Mucosa of gallbladder (tissue), 1 donor: Measurements from ENCODE around the gene PTGES3L. TPM values are rescaled to one million over a fixed set of nuclear protein-coding genes. Genes with fewer than 3 reads are reported as not detected.
"Not testable (repeated sequence)": the region's sequence is repeated elsewhere in the genome, so short reads cannot be mapped to it uniquely, and the experiment has no call there.

Source experiments
- DNase-seq: peaks from one replicate; pipeline ENCODE4 v3.0.0-alpha.2; 2020; ENCODE audit warnings: low spot score
- total RNA-seq: library from RNA; stranded (reverse); gene quantifications from one replicate; pipeline ENCODE4 v1.2.1, GENCODE V29; 2021
- donor health status: DM: no; HTN: no; CAD: no.

PTGES3L gene
- total RNA-seq, 1 donor from 2014 or later = 4.7 TPM

DNA sequence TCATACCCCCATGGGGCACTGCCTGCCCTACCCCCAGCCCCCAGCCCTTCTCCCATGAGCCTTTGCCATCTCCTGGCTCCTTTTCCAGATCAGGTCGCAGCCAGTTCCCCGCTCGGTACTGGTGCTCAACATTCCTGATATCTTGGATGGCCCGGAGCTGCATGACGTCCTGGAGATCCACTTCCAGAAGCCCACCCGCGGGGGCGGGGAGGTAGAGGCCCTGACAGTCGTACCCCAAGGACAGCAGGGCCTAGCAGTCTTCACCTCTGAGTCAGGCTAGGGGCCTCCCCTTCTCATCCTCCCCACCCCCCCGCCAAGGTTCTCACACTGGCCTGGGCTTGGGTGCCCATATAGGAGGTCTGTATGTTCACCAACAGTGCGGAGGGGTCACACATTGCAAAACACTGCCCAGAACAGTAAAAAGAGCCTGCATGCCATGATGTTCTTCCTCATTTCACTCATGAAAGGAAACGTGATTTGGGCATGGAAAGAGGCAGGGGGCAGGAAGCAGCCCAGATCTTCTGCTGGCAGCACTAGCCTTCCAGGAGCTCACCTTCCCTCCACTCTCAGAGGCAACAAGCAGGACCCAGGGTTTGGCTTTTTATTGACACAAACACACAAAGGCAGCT is 34.3 kb upstream of the PTGES3L start:
- DNase-seq = no peak

DNA sequence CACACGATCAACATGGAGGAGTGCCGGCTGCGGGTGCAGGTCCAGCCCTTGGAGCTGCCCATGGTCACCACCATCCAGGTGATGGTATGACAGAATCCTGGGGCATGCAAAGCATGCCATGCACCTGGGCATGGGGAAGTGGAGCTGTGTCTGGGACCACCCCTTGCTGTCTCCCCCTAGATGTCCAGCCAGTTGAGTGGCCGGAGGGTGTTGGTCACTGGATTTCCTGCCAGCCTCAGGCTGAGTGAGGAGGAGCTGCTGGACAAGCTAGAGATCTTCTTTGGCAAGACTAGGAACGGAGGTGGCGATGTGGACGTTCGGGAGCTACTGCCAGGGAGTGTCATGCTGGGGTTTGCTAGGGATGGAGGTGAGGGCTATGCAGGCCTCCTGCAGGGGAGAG is 33.4 kb upstream of the PTGES3L start:
- no peak for DNase-seq

DNA sequence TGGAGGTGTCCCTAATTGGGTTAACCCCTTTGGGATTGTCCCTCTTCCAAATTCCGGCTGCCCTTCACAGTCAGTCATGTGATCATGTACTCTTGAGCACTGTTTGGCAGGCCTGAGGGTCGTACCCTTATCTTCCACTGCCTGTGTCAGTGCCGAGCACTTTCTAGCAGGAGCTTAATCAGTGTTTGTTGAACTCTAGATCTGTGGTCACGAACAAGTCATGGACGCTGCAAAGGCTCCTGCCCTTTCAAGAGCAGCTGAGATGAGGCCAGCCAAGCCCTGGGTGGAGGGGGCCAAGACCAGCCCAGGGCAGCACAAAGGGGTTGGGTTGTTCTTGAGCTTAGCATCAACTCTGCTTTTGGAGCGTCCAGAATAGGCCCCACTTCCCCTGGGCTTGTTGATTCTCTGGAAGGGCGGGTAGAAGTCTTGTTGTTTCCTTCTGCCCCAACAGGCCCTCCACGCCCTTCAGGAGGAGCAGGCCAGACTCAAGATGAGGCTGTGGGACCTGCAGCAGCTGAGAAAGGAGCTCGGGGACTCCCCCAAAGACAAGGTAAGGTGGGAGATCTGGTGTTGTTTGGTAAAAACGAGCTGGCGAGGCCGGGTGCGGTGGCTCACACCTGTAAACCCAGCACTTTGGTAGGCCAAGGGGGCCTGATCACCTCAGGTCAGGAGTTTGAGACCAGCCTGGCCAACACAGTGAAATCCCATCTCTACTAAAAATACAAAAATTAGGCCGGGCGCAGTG is 32.0 kb upstream of the PTGES3L start:
- no peak for DNase-seq

DNA sequence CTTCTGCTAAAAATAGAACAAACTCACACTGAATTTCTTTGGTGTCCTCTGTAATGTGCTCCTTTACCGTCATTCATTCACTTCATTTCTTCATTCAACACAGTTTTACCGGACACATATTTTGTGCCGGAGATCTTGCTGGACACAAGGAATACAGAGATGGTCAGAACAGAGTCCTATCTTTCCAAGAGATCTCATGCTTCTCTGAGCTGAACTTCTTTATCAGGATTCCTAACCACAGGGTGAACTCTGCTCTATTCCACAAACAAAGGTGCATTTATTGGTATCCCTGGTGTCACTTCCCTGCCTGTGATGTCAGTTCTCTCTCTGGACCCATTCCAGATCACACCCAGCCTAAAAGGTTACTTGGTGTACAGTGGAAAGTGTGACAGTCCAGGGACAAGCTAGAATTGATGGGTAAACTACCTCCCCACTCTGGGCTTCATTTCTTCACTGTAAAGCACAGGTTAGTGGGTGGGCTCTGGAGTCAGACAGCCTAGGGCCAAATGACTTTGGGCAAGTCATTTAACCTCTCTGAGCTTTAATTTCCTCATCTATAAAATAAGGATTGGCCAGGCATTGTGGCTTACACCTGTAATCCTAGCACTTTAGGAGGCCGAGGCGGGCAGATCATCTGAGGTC is 30.9 kb upstream of the PTGES3L start:
- peak; percentile 77 for DNase-seq

DNA sequence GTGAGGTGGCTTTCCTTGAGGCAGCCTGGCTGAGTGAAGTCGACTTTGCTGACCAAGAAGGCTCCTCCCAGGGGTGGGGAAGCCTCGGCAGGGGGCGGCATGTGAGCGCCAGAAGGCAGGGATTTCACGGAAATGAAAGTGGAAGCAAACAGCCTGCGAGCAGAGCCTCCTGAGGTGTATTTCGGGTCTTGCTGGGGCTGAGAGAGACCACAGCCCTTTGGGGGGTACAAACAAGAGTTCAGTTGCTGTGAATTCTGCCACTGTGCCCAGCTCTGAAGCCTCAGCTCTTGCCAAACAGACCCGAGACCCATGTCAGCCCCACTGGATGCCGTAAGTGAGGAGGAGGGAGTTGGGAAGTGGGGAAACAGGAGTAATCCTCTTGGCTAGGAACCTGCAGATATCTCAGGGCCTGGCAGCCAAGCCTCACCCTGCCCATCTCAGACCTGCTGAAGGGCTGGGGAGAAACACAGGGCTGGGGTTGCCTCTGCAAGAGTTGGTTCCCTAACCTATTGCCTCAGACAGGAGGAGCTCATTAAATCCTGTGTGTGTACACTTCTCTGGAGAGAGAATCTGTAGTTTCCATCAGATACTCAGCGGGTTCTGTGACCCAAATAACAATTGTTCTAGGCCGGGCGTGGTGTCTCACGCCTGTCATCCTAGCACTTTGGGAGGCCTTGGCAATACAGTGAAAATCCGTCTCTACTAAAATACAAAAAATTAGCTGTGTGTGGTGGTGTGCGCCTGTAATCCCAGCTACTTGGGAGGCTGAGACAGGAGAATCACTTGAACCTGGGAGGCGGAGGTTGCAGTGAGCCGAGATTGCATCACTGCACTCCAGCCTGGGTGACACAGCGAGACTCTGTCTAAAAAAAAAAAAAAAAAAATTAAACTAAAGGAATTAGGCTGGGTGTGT is 27.0 kb upstream of the PTGES3L start, which contains the start of gene IFI35:
IFI35 (plus strand) TSS at position 146 of the 913 bp plus-strand sequence; CDS start at position 310, 164 bp downstream.
- DNase-seq = peak; percentile 88

DNA sequence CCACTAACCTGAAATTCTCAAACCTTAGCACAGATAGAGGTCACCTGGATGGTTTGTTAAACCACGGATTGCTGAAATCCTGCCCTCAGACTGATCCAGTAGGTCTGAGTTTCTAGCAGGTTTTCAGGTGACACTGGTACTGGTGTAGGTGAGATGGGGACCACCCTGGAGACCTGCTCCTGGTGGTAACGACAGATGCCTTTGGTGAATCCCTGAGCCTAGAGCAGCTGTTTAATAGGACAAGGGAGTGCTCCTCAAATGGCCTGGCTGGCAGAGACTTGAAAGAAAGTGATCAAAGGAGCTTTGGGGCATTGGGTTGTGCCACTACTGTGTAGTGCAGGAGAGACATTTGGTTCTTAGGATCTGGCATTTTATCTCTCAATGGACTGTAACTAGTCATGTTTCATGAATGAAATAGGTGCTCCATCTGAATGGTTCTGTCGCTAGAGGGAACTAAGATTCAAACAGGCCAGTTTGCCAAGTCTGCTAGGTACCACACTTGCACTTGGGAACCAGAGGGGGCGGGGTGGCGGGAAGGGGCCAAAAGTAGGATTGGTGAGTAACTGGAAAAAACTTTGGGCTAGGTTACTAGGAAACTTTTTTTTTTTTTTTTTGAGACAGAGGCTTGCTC is 23.8 kb upstream of the PTGES3L start:
- DNase-seq = no peak

DNA sequence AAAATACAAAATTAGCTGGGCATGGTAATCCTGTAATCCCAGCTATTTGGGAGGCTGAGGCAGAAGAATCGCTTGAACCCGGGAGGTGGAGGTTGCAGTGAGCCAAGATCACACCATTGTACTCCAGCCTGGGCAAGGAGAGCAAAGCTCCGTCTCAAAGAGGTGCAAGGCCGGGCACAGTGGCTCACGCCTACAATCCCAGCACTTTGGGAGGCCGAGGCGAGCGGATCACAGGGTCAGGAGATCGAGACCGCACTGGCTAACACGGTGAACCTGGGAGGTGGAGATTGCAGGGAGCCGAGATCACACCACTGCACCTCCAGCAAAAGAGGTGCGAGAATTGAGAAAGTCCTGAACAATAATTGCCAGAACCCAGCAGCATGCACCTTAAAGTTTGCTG is 21.0 kb upstream of the PTGES3L start:
- DNase-seq = not testable (repeated sequence)

DNA sequence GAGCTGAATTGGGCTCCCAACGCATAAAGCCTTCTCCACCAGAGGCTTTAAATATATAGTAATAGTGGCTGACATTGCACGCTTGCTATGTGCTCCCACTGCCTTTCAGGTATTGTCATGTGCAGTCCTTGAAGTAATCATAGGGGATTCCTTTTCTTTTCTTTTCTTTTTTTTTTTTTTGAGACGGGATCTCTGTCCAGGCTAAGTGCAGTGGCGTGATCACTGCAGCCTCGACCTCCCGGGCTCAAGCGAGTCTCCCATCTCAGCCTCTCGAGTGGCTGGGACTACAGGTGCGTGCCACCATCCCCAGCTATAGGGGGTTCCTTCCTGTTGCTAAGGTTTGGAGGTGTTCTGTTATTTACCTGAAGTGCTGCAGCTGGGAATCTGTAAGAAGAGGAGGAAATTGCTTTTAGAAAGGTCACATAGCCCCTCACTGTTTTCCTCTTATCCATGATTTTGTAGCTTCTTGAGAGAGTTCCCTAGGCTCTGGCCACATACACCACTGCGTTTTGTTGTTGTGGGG is 19.2 kb upstream of the PTGES3L start:
- no peak for DNase-seq

DNA sequence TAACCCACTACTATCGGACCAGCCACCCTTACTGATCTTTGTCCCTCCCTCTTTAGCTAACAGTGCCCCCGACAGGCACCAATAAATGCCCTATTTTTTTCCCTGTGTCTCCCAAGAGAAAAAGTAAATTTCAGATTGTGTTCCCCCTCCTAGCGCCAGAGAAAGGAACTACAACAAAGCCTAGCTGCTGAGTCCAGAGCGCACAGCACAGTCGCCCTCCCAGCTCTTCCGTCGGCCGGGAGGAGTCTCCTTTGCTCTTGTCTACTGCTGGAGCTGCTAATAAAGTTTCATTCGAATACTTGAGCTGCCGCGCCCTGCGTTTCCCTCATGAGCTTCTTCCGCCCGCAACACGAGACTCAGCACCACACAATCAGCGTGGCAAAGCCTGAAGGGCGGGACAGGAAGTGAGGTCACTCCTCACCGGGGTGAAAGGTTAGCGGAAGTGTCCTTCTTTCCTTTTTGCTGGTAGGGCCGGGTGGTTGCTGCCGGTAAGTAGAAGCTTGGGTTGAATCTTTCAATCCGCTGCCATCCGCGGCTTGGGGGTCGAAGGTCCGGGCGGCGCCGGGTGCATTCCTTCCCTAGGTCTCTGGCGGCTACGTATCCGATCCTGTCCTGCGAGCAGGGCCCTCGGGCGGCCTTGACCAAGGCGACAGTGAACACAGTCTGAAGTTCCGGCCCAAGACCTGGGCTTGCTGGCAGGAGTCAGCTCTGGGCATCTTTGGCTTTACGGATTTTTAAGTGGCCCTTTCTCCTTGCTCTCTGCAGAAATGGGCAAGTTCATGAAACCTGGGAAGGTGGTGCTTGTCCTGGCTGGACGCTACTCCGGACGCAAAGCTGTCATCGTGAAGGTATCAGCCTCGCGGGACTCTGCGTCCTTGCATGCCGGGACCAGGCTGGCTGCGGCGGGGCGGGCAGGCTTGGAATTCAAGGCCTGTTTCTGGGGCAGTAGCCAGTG is 18.4 kb upstream of the PTGES3L start, which contains the start of gene RPL27:
RPL27 (plus strand) TSS at position 436 of the 955 bp plus-strand sequence; CDS start at position 768, 332 bp downstream.
- peak; percentile 99 for DNase-seq

DNA sequence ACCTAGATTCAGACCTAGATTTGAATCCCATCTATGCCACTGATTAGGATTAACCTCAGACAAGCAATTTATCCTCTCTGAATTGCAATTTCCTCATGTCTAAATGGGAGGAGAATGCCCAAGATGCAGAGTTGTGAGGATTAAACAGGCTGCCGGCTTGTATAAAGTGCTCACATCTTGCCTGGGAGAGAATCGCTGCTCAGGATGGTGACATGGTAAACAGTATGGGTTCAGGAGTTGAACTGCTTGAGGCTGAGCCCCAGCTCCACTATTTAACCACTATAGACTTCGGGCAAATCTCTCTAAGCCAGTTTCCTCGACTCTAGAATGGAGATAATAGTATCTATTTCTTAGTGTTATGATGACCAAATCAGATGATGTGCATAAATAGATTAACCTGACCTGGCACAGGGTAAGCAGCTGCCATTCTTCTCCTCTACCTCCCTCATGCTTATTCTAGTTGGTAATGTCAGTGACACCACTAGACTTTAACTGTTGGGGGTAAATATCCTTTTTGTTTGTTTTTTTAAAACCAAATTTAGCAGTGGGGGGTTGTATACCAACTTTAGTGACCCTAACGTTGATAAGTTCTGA is 17.6 kb upstream of the PTGES3L start:
- no peak for DNase-seq

DNA sequence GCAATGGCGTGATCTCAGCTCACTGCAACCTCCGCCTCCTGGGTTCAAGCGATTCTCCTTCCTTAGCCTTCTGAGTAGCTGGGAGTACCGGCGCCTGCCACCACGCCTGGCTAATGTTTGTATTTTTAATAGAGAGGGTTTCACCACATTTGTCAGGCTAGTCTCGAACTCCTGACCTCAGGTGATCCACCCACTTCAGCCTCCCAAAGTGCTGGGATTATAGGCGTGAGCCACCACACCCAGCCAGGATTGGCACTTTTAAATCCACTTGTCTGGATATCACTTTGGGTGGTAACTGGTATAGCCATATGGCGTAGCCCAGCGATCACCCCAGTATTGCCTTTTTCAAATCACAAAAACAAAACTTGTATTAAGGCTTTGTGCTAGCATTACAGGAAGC is 14.0 kb upstream of the PTGES3L start:
- not testable (repeated sequence) for DNase-seq

DNA sequence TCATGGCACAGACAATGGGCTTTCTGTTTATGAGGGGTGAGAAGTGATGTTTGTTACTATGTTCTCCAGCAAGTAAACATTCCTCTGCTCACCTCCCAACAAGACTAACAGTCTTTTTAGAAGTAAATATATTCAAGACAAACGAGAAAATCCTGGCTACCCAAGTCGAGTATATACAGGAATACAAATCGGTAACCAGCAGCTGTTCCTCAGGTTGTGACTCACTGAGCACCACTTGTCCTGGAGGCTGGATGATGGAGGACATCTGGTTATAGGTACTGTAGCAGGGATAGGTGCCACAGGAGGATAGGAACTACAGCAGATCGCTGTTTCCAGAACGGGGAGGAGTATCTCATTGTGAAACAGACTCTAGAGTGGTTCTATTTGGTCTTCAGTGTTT is 13.0 kb upstream of the PTGES3L start:
- no peak for DNase-seq

DNA sequence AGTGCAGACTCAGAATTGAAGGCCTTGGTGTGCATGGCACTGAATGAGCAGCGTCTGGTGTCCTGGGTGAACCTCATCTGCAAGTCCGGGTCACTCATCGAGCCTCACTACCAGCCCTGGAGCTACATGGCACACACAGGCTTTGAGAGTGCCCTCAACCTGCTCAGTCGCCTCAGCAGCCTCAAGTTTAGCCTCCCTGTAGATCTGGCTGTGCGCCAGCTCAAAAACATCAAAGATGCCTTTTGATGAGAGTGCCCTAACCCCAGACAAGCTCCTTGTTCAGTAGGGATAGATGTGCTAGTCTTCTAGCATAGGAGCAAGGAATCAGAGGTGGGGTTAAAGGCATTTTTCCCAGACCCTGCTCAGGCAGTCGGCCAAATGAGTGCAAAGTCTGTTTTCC is 11.6 kb upstream of the PTGES3L start:
- DNase-seq = no peak

DNA sequence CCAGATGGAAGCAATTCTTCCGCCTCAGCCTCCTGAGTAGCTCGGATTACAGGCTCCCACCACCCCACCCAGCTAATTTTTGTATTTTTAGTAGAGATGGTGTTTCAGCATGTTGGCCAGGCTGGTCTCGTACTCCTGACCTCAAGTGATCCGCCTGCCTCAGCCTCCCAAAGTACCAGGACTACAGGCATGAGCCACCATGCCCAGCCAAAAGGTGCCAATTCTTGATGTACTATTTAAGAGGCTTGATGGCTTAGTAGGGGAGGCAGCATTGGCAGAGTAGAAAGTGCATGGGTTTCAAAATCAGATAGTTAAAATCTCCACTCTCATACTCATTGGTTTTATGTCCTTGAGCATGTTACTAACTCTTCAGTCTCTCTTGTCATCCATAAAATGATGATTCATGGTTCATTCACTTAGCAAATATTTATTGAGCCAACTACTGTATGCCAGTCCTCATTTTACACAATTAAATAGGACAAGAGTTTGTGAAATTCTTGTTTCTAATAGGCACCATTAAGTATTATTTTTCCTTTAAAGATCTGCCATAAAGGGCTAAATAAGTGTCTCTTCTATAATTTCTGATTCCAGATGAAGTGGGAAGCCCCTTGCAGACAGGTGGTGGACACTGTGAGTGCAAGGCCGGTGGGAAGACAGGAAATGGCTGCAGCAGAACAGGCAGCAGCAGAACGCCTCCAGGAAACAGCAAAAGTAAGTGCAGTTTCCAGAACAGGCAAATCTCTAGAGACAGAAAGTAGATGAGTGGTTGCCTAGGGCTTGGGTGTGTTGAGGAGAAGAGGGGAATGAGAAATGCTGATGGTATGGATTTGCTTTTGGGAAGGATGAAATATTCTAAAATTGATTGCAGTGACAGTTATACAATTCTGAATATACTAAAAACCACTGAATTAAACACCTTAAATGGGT is 10.1 kb upstream of the PTGES3L start:
- DNase-seq = no peak

DNA sequence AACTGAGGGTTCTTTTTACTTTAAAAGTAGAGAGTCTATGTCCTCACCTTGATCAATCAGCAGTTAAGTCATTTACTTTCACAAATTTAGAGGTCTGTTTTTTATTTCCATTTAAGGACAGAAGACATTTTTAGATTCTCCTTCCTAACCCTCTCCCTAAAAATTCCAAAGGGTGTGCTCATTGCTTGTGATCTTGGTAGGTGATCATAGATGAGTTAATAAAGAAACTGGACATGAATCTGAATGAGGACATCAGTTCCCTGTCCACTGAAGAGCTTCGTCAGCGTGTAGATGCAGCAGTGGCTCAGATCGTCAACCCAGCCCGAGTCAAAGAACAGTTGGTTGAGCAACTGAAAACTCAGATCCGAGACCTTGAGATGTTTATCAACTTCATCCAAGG is 9.3 kb upstream of the PTGES3L start:
- DNase-seq = no peak

DNA sequence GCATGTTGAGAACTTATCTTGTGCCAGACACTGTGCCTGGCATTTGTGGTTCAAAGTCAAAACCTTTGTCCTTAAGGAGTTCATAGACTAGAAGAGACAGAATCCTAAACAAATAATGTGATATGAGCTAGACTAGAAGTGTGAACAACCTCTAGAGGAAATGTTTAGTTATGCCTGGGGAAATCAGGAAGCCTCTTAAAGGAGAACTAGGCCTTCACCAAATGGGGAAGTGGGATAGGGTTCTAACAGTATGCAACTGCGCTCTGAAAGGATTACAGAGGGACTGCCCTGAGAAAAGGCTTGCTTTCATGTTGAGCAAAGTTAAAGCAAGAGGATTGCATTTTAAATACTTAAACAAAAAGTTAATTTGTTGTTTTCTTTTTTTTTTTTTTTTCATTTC is 5.3 kb upstream of the PTGES3L start:
- DNase-seq = no peak

DNA sequence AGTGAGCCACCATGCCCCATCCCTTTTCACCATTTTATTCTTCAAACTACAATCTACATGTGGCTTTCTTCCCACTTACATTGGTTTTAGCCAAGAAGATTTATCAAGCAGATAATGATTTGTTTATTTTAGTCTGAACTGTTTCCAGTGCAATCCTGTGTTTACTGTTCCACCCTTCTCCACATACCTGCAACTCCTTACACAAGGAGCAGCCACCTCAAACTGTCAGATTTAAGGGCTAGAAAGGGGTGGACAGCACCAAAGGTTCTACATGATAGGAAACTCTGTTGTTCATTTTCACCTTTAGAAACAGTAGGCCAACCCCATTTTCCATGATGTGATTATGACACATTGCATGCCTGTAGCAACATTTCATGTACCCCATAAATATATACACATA is 2.4 kb upstream of the PTGES3L start:
- no peak for DNase-seq

DNA sequence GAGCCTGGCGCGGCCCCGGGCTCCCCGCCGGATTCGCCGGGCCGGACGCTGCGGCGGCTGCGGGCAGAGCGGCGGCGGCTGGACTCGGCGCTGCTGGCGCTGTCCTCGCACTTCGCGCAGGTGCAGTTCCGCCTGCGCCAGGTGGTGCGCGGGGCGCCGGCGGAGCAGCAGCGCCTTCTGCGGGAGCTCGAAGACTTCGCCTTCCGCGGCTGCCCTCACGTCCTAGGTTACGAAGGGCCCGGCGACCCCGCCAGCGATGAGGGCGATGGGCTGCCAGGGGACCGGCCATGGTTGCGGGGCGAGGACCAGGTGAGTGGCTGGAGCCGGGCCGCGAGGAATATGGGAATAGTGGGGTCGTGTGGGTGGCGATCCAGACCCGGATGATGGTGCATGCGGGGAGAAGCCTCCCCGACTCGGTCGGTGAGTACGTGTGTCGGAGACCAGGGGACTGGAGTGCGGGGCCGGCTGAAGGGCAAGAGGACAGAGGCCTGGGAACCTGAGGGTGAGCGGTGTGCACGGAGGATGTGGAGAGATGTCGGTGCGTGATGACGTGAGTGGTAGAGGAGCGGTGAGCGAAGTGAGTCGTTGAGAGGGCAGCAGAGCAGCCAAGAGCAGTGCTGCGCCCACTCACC is 1.0 kb upstream of the PTGES3L start:
- DNase-seq = peak; percentile 29
